ENCODE measurements around the gene E2F1. TPM values are rescaled to one million over a fixed set of nuclear protein-coding genes. Genes with fewer than 3 reads are reported as not detected.

E2F1 gene
- total RNA-seq (2014; rRNA removed) = 56.2 and 64.2 TPM in 2 replicates
- 32.1 TPM for polyA plus RNA-seq (2012)

GRCh38 chr20:33686100-33686983 is at the start of gene E2F1:
TSS of gene E2F1 (minus strand) at chr20:33686385. CDS start at chr20:33686264, 121 bp downstream.
- DNase-seq (ENCODE audit: low read depth) = peak; percentile 92

GRCh38 chr20:33733654-33734576 is 47.7 kb upstream of the E2F1 start:
- DNase-seq (ENCODE audit: low read depth) = peak; percentile 81

GRCh38 chr20:33732166-33732970 is 46.2 kb upstream of the E2F1 start:
- no peak for DNase-seq (ENCODE audit: low read depth)

- DNase-seq (ENCODE audit: low read depth) = peak; percentile 73
Observed at GRCh38 chr20:33731693-33732165, 45.5 kb upstream of the E2F1 start, which contains the start of gene ZNF341. TSS of gene ZNF341 (plus strand) at chr20:33731996. CDS start at chr20:33732022, 26 bp downstream.

- DNase-seq (ENCODE audit: low read depth) = no peak
Observed at GRCh38 chr20:33730946-33731692, 44.9 kb upstream of the E2F1 start.

GRCh38 chr20:33729101-33729500 is 42.9 kb upstream of the E2F1 start:
- no peak for DNase-seq (ENCODE audit: low read depth)

- DNase-seq (ENCODE audit: low read depth) = no peak
Observed at GRCh38 chr20:33728463-33728862, 42.3 kb upstream of the E2F1 start.

- DNase-seq (ENCODE audit: low read depth) = no peak
Observed at GRCh38 chr20:33727806-33728205, 41.6 kb upstream of the E2F1 start.

GRCh38 chr20:33727115-33727479 is 40.9 kb upstream of the E2F1 start:
- DNase-seq (ENCODE audit: low read depth) = no peak

- no peak for DNase-seq (ENCODE audit: low read depth)
Observed at GRCh38 chr20:33725607-33726264, 39.6 kb upstream of the E2F1 start.

GRCh38 chr20:33724439-33725094 is 38.4 kb upstream of the E2F1 start:
- DNase-seq (ENCODE audit: low read depth) = no peak

- DNase-seq (ENCODE audit: low read depth) = no peak
Observed at GRCh38 chr20:33721391-33722140, 35.4 kb upstream of the E2F1 start.

- DNase-seq (ENCODE audit: low read depth) = peak; percentile 99
Observed at GRCh38 chr20:33719989-33720709, 34.0 kb upstream of the E2F1 start, which contains the start of gene PXMP4. TSS of gene PXMP4 (minus strand) at chr20:33720310. CDS start at chr20:33720207, 103 bp downstream.

GRCh38 chr20:33719277-33719988 is 33.2 kb upstream of the E2F1 start:
- no peak for DNase-seq (ENCODE audit: low read depth)

- DNase-seq (ENCODE audit: low read depth) = no peak
Observed at GRCh38 chr20:33716498-33716897, 30.3 kb upstream of the E2F1 start.

GRCh38 chr20:33713865-33714367 is 27.7 kb upstream of the E2F1 start:
- DNase-seq (ENCODE audit: low read depth) = no peak

- no peak for DNase-seq (ENCODE audit: low read depth)
Observed at GRCh38 chr20:33711446-33711738, 25.2 kb upstream of the E2F1 start.

Measured in LHCN-M2 (cell line).